HG03432 (cell line): Measurements from ENCODE around the gene PPAT.
A peak's percentile ranks its signal among the peaks of the same experiment; 100 is the strongest.
"Not testable (repeated sequence)": the region's sequence is repeated elsewhere in the genome, so short reads cannot be mapped to it uniquely, and the experiment has no call there.

Source experiments
- ATAC-seq: cut with Tn5 transposase; IDR thresholded peaks from one replicate; pipeline ENCODE4 v1.9.1; 2021; ENCODE audit warnings: mild to moderate bottlenecking, moderate library complexity; ENCODE audit not compliant: unreplicated experiment

Gene PPAT

DNA sequence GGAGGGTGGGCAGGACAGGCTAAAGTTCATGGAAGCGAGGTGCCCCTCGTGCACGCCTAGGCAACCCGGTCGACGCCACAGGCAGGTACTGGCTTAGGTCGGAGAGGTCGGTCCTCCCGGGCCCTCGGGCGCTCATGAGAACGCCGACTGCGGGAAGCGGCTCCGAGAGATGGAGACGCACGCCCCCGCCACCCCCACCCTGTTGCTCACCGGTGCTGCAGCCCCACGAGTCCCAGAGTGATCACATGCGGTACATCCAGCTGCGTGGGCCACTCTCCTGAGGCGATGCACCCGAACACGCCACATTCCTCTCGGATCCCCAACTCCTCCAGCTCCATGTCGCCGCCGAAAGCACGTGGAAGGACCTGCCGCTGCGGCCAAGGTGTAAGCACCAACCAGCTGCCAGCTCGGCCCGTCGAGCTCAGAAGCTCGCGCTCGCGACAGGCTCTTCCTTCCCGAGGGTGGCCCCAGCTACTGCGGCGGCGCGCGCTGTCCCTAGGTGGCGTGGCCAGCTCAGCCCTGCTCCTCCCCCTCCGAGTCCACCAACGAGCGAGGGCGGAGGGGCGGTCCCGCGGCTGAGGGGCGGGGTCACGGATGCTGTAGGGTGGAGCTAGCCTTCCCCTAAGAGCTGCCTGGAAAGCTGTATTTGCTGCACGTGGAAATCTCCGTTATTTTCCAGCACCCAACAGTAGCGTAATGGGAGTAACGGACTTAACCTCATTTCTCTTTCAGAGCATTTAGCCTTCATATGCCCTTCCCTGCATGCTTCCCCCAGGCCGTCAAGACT, at the start of gene PPAT:
Gene PPAT, minus strand, starts transcription at position 476 of the 787 bp plus-strand sequence. Its CDS starts 138 bp downstream, at position 338.
- peak; percentile 83 for ATAC-seq

DNA sequence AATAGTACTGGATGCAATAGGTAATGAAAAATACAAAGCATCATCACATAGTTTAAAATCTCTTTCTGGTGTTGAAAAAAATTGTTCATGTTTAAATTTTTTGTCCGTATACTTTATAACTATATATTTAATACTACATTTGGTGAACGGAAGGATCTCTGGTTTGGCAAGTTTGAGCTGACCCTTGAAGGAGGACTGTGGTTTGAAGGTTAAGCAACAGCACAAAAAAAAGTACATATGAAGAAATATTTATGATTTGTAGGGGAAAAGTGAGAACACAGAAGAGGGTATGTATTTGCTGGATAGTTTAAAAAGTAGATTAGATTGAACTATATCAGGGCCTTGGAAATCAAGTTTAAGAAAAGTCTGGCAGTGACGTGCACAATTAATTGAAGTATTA, 45.3 kb upstream of the PPAT start:
- no peak for ATAC-seq

DNA sequence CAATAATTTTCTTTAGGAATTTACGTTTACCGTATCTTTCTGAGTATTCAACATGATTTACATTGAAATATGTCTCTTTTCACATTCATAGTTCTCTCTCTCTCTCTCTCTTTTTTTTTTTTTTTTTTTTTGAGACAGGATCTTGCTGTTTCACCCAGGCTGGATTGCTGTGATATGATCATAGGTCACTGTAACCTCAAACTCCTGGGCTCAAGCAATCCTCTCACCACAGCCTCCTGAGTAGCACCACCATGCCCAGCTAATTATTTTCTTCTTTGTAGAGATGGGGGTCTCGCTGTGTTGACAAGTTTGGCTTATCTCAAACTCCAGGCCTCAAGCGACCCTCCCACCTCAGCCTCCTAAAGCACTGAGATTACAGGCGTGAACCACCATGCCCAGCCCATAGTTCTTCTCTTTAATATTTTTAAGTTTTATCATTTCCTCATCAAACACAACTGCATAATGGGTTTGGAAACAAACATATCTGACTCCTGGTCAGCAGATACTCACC, 41.8 kb upstream of the PPAT start:
- no peak for ATAC-seq

DNA sequence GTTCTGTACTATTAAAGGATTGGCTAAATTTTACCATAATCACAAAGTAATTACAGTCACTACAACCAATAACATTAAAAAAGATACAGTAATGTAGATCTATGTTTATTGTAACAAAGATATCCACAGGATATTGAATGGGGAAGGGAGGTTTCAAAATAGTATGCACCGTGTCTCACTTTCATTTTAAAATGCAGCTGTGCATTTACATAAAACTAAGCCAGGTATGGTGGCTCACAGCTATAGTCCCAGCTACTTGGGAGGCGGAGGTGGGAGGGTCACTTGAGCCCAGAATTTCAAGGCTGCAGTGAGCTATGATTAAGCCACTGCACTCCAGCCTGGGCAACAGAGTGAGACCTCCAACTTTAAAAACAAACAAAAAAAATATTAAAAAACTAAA, 40.5 kb upstream of the PPAT start:
- peak; percentile 89 for ATAC-seq

DNA sequence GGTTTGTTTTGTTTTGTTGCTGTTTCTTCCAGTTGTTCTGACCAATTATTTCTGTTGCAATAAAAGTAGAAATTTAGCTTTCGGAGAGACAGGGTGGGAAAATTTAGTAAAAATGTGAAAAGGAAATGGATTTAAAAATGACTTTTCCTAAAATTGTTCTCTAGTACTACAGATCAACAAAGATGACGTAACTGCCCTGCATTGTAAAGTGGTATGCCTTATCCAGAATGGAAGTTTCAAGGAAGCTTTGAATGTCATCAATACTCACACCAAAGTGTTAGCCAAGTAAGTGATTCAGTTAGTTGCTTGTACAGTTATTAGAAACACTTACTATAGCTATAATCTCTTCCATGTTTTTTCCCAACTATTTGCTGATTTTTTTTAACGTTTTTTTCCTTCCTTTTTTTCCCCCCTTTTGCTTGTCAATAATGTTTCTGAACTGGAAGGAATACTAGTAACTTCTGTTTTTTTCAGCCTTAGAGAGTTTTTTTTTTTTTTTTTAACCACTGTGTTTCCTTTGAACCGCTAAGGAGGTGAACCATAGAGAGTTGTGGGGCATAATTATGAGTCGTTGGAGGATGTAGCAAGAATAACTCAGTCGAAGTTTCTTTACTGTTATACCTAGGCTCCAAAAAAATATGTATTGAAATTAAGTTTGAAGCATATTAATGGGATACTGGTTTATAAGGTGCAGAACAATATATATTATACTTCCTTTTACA, 34.2 kb upstream of the PPAT start:
- no peak for ATAC-seq

DNA sequence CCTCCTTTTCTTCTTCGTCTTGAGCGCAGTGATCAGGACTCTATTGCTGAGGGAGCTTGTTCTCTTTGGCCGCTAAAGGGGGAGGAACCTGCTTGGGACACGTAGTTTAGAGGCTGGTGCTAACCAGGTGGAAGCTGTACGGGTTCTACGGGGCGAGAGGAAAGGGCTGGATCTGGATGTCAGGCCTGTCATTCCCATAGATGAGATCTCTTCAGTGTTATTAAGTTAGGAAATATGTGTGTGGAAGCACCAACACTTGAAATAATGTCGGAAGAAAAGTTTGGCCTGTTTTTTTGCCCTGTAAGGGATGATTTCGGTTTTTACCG, 32.6 kb upstream of the PPAT start:
- ATAC-seq, result peak; percentile 55

DNA sequence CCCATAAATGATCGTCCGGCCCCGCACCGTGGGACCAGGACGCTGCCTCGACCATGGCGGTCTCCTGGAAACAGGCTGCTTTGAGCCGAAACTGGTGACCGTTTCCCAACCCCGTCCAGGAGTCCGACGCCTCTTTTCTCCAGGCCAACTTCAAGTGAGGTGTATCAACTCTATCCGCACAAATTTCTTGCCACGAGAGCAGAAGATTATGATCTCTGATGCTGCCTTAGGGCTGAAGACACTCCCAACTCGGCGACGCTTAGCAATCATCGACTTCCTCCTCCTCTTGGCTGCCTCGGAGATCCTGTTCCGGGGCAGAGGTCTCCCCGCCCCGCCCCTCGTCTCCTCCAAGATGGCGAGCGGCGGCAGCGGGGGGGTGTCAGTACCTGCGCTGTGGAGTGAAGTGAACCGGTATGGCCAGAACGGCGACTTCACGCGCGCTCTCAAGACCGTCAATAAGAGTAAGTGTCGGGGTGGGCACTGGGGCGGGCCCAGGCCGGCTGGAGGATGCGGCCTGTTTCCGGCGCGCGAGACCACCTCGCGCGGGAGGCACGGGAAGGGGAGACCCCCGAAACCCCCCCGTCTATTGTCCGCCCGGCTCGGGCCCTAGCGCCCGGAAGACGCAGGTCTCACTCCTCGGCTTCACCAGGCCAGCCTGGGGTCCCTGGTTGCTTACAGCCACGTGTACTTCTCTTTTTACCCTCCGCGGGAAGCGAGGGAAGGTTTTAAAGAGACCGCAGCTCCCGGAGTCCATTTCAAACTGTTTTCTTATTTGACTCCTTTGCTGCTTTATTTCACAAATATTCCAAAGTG, 32.1 kb upstream of the PPAT start, which contains the start of gene SRP72:
Gene SRP72, plus strand, starts transcription at position 334 of the 813 bp plus-strand sequence. Its CDS starts 19 bp downstream, at position 353.
- ATAC-seq, result peak; percentile 95

DNA sequence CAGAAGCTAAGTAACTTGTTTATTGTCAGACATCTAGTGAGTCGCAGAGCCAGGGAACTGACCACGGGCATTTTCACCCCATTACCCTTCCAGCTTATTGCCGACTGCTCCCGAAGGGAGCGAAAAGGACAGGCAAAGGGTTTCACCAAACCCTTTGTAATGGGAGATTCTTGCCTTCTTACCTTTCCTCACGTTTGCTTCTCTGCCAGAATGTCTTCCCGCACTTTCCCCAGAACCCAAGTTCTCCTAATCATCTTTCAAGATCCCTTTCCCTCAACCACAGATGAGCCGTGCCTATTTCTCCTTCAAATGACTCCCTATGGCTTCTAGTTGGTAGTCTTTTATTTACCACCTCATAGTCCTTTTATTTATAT, 31.5 kb upstream of the PPAT start:
- ATAC-seq, result no peak

DNA sequence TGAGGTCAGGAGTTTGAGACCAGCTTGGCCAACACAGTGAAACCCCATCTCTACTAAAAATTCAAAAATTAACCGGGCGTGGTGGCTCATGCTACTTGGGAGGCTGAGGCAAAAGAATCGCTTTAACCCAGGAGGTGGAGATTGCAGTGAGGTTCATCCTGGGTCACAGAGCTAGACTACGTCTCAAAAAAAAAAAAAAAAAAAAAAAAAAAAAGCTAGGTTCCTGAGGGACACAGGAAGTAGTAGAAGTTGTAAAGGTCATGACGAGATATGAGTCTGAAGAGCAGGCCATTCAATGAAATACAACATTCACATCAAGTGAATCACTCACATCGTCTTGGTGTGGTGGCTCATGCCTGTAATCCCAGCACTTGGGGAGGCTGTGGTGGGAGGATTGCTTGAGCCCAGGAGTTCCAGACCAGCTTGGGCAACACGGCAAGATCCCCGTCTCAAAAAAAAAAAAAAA, 30.9 kb upstream of the PPAT start:
- ATAC-seq, result not testable (repeated sequence)

DNA sequence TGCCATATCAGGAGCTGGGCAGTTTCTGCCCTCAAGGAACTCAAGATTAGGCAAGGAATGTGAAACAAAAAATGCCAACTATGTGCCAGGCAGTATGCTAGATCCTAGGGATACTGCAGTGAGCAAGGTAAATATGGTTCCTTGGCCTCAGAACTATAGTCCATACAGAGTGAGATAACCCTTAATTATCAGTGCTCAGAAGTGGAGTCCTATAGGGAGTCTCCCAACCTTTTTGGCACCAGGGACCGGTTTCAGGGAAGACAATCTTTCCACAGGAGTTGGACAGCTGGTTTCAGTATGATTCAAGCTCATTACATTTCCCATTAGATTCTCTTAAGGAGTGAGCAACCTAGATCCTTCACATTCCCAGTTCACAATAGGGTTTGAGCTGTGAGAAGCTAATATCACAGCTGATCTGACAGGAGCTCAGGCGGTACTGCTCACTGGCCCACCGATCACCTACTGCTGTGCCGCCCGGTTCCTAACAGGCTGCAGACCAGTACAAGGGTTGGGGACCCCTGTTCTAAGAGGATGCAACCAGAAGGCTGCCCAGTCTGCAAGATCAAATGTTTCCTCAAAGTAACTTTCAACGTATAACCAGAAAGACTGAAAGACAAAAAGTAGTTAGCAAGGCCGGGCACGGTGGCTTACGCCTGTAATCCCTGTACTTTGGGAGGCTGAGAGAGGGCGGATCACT, 30.3 kb upstream of the PPAT start:
- ATAC-seq, result no peak

DNA sequence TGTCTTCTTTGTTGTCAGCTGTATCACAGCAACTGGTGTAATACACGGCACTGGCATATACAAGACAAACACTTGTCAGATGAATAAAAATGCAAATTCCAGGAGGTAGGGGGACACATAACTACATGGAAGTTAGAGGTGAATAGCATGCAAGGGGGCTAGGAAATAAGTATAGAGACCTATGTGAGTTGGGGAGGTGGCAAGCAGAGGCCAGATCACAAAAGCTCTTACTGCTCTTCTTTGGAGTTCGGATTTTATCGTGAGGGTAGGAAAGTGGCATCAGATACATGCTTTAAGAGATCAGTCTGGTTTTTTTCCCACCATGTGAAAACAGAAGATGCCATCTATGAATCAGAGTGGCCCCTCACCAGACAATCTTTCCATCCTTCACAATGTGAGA, 29.2 kb upstream of the PPAT start:
- no peak for ATAC-seq

DNA sequence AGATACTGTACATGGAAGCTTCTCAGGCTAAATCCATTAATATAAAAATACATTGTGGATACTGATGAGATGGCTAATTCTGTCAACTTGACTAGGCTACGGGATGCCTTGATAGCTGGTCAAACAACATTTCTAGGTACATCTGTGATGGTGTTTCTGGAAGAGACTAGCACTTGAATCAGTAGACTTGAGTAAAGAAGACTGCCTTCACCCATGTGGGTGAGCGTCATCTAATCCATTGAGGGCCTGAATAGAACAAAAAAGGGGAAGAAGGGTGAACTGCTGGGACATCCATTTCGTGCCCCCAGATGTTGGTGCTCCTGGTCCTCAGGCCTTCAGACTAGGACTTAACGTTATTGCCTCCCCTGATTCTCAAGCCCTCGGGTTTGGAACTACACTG, 28.3 kb upstream of the PPAT start:
- no peak for ATAC-seq

DNA sequence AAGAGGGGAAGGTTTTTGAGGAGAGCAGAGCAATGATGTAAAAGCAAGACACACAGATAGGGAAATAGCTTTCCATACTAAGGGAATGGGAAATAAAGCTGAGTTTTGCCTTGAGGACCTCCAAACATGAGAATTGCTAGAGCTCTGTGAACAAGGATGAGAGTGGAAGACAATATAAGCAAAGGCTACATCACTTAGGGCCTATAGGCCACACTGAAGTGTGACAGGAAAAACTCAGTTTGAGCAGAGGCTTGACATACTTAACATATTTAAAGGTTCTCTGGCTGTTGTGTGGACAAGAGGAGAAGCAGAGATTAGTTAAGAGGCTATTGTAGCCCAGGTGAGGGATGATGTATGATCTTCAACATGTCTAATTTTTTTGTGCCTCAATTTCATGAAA, 26.7 kb upstream of the PPAT start:
- no peak for ATAC-seq

DNA sequence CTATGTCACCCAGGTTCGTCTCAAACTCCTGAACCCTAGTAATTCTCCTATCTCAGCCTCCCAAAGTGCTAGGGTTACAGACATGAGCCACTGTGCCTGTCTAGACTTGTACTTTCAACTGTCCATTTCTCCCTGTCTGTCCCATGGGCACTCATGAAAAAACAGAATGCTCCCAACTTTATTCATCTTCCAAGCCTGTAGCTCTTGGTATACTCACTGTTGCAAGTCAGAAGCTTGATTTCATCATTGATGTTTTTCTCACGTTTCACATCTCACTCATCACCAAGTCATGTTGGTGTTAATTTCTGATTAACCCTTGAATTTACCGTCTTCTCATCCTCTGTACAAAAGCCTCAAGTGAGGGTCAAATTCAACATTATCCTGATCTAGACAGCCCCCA, 24.7 kb upstream of the PPAT start:
- ATAC-seq, result no peak

DNA sequence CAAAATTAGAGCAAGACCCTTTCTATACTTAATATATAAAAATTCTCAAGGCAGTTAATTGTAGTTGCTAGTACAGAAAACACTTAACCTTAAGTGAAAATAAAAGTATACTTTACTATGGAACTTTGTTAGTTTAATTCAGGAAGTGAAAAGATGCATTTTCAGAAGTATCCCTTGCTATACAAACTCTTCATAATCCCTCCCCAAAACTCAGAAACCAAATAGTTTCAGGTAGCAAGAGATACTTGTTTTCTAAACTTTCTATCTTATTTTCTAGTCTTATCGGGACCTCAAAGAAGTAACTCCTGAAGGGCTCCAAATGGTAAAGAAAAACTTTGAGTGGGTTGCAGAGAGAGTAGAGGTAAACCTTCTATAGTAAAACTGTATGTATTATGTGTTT, 14.9 kb upstream of the PPAT start:
- no peak for ATAC-seq

DNA sequence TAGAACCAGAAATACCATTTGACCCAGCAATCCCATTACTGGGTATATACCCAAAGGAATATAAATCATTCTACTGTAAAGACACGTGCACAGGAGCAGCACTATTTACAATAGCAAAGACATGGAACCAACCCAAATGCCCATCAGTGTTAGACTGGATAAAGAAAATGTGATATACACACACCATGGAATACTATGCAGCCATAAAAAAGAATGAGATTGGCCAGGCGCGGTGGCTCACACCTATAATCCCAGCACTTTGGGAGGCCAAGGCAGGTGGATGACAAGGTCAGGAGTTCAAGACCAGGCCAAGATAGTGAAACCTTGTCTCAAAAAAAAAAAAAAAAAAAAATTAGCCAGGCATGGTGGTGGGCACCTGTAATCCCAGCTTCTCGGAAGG, 14.1 kb upstream of the PPAT start:
- ATAC-seq, result not testable (repeated sequence)

DNA sequence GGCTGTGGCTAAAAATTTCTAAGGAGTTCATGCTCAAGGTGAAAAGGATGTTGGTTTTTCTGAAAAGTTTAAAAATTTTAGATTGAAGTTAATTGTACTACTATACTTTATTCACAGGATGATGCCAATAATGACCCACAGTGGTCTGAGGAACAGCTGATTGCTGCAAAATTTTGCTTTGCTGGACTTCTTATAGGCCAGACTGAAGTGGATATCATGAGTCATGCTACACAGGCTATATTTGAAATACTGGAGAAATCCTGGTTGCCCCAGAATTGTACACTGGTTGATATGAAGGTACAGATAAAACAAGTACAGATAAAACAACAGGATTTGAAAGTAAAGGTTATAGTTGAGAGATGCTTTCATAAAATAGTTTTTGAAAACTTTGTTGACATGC, 12.9 kb upstream of the PPAT start:
- ATAC-seq, result no peak

DNA sequence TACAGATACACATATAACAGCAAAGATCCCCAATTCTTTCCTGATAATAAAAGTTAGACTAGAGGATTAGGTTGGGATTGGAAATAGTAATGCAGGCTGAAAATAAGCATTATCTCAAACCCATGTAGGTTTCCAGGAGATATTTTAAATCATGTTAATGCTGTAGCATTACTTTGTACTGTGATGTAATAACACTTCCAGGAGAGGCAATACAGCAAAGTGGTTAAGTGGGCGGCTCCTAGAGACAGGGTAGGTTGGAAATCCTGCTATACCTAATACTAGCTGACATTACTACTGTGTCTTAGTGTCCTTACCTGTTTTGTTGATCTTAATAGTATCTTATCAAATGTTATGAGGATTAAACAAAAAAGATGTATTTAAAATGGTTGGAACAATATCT, 10.3 kb upstream of the PPAT start:
- no peak for ATAC-seq

DNA sequence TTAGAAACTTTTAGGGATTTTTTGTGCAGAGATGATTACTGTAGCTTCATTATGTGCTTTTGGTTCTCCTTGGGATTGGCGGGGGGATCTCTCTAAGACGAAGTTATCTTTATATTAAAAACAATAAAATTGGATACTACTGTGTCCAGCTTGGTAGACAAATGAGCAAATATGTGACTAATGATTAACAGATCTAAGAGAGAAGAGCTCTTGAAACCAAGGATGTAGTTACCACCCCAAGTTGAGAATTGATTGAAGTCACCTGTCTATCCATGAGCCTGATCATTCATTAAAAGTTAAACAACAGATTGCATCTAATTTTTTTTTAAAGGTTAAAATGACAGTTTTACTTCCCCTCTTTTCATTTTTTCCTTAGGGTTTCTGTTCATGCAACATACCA, 9.3 kb upstream of the PPAT start:
- ATAC-seq, result no peak

DNA sequence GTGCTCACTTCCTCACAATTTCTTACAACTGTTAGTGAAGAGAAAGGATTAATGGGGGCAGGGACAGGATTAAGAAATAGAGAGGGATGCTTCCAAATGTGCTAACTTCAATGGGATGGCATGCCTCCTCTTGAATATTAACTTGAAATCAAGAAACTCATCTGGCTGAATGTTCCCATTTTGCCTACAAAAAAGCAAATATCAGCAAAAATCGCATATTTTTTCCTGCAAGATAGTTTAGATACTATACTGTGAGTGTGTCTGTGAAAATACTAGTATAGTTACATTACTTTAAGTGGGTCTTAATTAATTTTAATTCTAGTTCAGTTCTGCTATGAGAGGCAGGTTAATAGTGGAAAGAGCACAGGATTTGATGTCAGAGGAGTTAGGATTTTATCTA, 5.6 kb upstream of the PPAT start:
- ATAC-seq, result no peak

DNA sequence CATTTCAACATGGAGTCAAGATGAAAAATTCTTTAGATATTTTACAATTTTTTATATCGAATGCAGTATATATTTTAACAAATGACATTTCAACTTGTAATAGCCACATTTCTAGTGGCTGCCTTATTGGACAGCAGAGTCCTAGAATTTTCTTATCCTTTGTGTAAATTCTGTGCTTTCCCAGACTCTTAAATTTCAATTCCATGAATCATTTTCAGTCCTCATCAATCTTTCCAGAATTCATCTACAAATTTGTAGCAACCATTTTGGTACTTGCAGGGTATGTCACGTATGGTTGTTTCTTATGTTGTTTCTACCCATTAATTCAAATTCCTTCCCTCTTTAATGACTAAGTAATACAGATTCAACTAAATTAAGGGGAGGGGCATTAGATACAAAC, 3.4 kb upstream of the PPAT start:
- no peak for ATAC-seq
